ENCODE measurements around the gene NR2F1.

The NR2F1 gene

DNA sequence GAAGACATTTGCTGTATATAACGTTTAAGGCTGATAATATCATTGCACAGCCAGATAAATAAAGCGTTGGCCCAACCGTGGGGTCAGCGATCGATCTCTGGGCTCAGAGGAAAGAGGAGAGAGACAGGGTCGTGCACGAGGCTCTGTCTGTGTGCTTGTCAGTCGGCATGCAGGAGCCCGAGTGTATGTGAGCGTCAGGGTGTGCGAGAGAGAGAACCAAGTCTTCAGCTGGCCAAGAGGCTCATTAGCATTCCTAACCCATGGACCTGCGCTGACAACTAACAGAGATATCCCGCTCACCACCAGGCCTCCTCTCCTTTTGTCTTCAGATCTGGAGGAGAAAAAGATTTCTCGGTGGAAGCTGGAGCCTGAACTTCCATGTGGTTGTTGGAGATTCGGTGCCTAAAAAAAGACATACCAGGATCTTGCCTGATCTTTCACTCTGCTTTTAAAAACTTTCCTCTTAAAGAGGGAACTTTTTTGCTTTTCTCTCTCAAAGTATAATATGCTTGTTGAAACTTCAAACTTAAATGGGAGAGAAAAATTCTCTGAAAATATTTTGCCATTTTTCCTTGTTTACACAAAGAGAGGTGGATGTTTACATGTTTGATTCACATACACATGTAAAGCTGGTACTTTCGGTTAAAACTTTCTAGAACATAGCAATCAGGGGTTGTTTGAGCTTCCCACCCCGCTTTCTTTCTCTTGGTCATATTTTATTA is 16.5 kb downstream of the NR2F1 start:
- H3K27me3 ChIP-seq (ENCODE audit: control insufficient read depth, insufficient read depth, low read length): peaks cover 24% of the 10 kb centered on the region

GRCh38 chr5:93600409-93601070 is 17.5 kb downstream of the NR2F1 start:
- Histone ChIP-seq H3K27me3 (ENCODE audit: control insufficient read depth, insufficient read depth, low read length) (peaks cover 24% of the 10 kb centered on the region), H3K9ac (ENCODE audit: low read length) (no peak overlapping the region), H3K27ac (ENCODE audit: low read depth, low read length) (no peak overlapping the region), H3K36me3 (ENCODE audit: control insufficient read depth, insufficient read depth, low read length) (no peaks in the 10 kb centered on the region), H3K4me1 (ENCODE audit: control insufficient read depth, insufficient read depth, low read length) (no peaks in the 10 kb centered on the region), H3K4me3 (ENCODE audit: low read length) (no peak overlapping the region)

More for the DNA sequence above, 16.5 kb downstream of the NR2F1 start:
- Histone ChIP-seq H3K4me1 (ENCODE audit: control insufficient read depth, insufficient read depth, low read length) (no peaks in the 10 kb centered on the region), H3K27ac (ENCODE audit: low read depth, low read length) (no peak overlapping the region), H3K4me3 (ENCODE audit: low read length) (no peak overlapping the region), H3K36me3 (ENCODE audit: control insufficient read depth, insufficient read depth, low read length) (no peaks in the 10 kb centered on the region), H3K9ac (ENCODE audit: low read length) (no peak overlapping the region)

DNA sequence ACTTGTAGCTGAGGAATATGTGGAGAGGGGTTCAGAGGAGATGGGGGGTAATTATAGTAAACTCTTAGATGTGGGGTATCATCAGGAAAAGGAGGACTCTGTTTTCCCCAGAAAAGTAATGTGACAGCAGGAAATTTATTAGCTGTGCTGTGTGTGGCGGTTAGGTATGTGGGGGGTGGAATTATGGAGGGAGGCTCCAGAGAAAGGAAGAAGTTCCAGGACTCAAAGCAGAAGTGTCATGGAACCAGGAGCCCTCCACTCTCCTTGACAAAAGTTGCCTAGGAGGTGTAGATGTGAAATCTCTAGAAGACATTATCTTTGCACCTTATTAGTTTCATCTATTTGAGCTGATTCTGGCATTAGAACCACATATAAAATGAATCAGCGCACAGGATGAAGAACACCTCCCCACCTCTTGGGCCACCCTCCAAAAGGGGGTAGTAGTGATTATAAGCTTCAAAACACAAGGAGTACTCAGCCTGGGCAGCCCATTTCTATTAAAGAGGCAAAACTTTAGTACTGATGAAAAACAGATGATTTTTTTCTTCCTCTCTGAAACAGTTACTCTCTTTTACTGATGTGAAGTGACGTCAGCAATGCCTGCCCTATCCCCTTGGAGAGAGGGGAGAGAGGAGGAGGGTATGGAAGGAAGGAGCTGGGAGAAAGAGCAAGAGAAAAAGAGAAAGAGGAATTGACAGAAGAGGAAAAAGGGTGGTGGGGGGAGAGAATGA is 18.2 kb downstream of the NR2F1 start:
- H3K9ac ChIP-seq (ENCODE audit: low read length): no peak overlapping the region
- H3K36me3 ChIP-seq (ENCODE audit: control insufficient read depth, insufficient read depth, low read length): no peaks in the 10 kb centered on the region
- H3K27ac ChIP-seq (ENCODE audit: low read depth, low read length): no peak overlapping the region
- peaks cover 20% of the 10 kb centered on the region for H3K27me3 ChIP-seq (ENCODE audit: control insufficient read depth, insufficient read depth, low read length)
- no peak overlapping the region for H3K4me3 ChIP-seq (ENCODE audit: low read length)
- H3K4me1 ChIP-seq (ENCODE audit: control insufficient read depth, insufficient read depth, low read length): no peaks in the 10 kb centered on the region

GRCh38 chr5:93601802-93602155 is 18.8 kb downstream of the NR2F1 start:
- no peaks in the 10 kb centered on the region for H3K4me1 ChIP-seq (ENCODE audit: control insufficient read depth, insufficient read depth, low read length)
- peaks cover 17% of the 10 kb centered on the region for H3K27me3 ChIP-seq (ENCODE audit: control insufficient read depth, insufficient read depth, low read length)

GRCh38 chr5:93602241-93603077 is 19.4 kb downstream of the NR2F1 start:
- no peak overlapping the region for H3K4me3 ChIP-seq (ENCODE audit: low read length)
- H3K27ac ChIP-seq (ENCODE audit: low read depth, low read length): no peak overlapping the region
- H3K27me3 ChIP-seq (ENCODE audit: control insufficient read depth, insufficient read depth, low read length): peaks cover 17% of the 10 kb centered on the region
- no peak overlapping the region for H3K9ac ChIP-seq (ENCODE audit: low read length)
- H3K4me1 ChIP-seq (ENCODE audit: control insufficient read depth, insufficient read depth, low read length): no peaks in the 10 kb centered on the region
- no peaks in the 10 kb centered on the region for H3K36me3 ChIP-seq (ENCODE audit: control insufficient read depth, insufficient read depth, low read length)

More at GRCh38 chr5:93601802-93602155, 18.8 kb downstream of the NR2F1 start:
- Histone ChIP-seq H3K4me3 (ENCODE audit: low read length) (no peak overlapping the region), H3K36me3 (ENCODE audit: control insufficient read depth, insufficient read depth, low read length) (no peaks in the 10 kb centered on the region), H3K27ac (ENCODE audit: low read depth, low read length) (no peak overlapping the region), H3K9ac (ENCODE audit: low read length) (no peak overlapping the region)

GRCh38 chr5:93603078-93603792 is 20.2 kb downstream of the NR2F1 start:
- Histone ChIP-seq H3K9ac (ENCODE audit: low read length) (no peak overlapping the region), H3K36me3 (ENCODE audit: control insufficient read depth, insufficient read depth, low read length) (no peaks in the 10 kb centered on the region), H3K27me3 (ENCODE audit: control insufficient read depth, insufficient read depth, low read length) (peaks cover 23% of the 10 kb centered on the region), H3K27ac (ENCODE audit: low read depth, low read length) (no peak overlapping the region), H3K4me3 (ENCODE audit: low read length) (no peak overlapping the region), H3K4me1 (ENCODE audit: control insufficient read depth, insufficient read depth, low read length) (peaks cover 2% of the 10 kb centered on the region)

- Histone ChIP-seq H3K9ac (ENCODE audit: low read length) (no peak overlapping the region), H3K27me3 (ENCODE audit: control insufficient read depth, insufficient read depth, low read length) (peaks cover 19% of the 10 kb centered on the region), H3K27ac (ENCODE audit: low read depth, low read length) (no peak overlapping the region), H3K4me3 (ENCODE audit: low read length) (no peak overlapping the region), H3K4me1 (ENCODE audit: control insufficient read depth, insufficient read depth, low read length) (peaks cover 2% of the 10 kb centered on the region), H3K36me3 (ENCODE audit: control insufficient read depth, insufficient read depth, low read length) (no peaks in the 10 kb centered on the region)
These were observed 21.0 kb downstream of the NR2F1 start for GRCh38 chr5:93603793-93604643.

DNA sequence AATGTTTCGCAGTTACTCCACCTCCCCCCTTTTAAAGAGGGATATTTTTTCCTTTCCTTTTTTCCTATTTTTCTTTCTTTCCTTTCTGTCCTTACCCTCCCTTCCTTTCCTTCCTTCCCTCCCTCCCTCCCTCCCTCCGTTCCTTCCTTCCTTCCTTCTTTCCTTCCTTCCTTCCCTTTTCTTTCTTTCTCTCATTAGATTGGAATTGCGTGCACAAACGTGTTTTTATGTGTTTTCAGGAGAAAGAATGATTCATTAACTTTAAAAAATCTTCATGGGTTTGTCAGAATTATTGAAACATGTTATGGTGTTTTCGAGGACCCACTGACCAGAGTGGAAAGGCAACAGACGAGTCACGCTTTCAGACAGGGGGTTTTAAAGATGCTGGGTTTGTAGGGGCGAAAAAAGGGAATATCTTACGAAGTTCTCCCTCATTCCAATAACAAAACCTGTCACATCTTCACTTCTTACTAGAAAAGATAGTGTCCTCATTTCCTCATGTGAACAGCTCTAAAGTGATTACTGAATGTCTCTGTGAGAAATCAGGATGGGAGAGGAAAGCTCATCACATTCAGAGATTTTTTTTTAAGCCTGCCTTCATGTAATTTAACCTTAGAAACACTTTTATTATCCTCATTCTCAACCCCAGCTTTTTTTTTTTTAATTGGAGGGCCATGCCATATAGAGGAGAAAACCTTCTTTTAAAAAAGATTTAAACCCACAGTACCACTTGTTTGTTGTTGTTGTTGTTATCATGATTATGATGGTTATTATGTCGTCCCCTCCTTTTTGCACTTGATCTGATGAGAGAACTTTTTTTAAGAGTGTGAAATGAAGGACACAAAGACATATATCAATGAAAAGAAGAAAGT is 21.9 kb downstream of the NR2F1 start:
- no peak overlapping the region for H3K4me3 ChIP-seq (ENCODE audit: low read length)
- peaks cover 2% of the 10 kb centered on the region for H3K4me1 ChIP-seq (ENCODE audit: control insufficient read depth, insufficient read depth, low read length)
- H3K27ac ChIP-seq (ENCODE audit: low read depth, low read length): no peak overlapping the region
- peaks cover 18% of the 10 kb centered on the region for H3K27me3 ChIP-seq (ENCODE audit: control insufficient read depth, insufficient read depth, low read length)
- no peaks in the 10 kb centered on the region for H3K36me3 ChIP-seq (ENCODE audit: control insufficient read depth, insufficient read depth, low read length)
- no peak overlapping the region for H3K9ac ChIP-seq (ENCODE audit: low read length)

DNA sequence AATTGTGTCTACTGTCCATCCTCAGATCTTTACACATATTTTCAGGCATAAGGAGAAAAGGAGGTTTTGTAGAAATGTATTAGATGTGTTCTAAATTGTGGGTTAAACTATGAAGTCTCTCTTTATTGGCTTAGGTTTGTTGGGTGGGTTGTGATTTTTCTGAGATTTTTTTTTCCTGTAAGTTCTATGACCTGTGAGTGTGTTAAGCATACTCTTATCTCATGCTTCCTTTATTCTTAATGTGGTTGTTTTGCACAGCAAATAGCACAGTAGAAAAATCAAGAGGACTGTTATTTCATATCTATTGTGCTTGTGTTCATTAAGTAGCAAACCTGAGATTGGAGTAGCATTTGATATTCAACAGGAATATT is 23.3 kb downstream of the NR2F1 start:
- H3K27ac ChIP-seq (ENCODE audit: low read depth, low read length): no peak overlapping the region
- peaks cover 26% of the 10 kb centered on the region for H3K27me3 ChIP-seq (ENCODE audit: control insufficient read depth, insufficient read depth, low read length)
- H3K4me1 ChIP-seq (ENCODE audit: control insufficient read depth, insufficient read depth, low read length): peaks cover 2% of the 10 kb centered on the region
- no peak overlapping the region for H3K4me3 ChIP-seq (ENCODE audit: low read length)
- H3K9ac ChIP-seq (ENCODE audit: low read length): no peak overlapping the region
- H3K36me3 ChIP-seq (ENCODE audit: control insufficient read depth, insufficient read depth, low read length): no peaks in the 10 kb centered on the region

- H3K9ac ChIP-seq (ENCODE audit: low read length): no peak overlapping the region
- H3K36me3 ChIP-seq (ENCODE audit: control insufficient read depth, insufficient read depth, low read length): no peaks in the 10 kb centered on the region
- no peak overlapping the region for H3K27ac ChIP-seq (ENCODE audit: low read depth, low read length)
- H3K4me1 ChIP-seq (ENCODE audit: control insufficient read depth, insufficient read depth, low read length): peaks cover 2% of the 10 kb centered on the region
- no peak overlapping the region for H3K4me3 ChIP-seq (ENCODE audit: low read length)
- peaks cover 33% of the 10 kb centered on the region for H3K27me3 ChIP-seq (ENCODE audit: control insufficient read depth, insufficient read depth, low read length)
These were observed 24.6 kb downstream of the NR2F1 start for GRCh38 chr5:93607367-93608258.
